Activated T-helper 9 cell treated with anti-CD3 and anti-CD28 coated beads, Interleukin-2, amount 50 U/mL, for 16 hours (primary cell): ENCODE measurements around the gene PAOX.
A peak's percentile ranks its signal among the peaks of the same experiment; 100 is the strongest.
"Not testable (repeated sequence)": the region's sequence is repeated elsewhere in the genome, so short reads cannot be mapped to it uniquely, and the experiment has no call there.

Source experiments
- DNase-seq: peaks from one replicate; pipeline ENCODE4 v3.0.0-alpha.2; 2020; ENCODE audit warnings: low read depth

PAOX gene

DNA sequence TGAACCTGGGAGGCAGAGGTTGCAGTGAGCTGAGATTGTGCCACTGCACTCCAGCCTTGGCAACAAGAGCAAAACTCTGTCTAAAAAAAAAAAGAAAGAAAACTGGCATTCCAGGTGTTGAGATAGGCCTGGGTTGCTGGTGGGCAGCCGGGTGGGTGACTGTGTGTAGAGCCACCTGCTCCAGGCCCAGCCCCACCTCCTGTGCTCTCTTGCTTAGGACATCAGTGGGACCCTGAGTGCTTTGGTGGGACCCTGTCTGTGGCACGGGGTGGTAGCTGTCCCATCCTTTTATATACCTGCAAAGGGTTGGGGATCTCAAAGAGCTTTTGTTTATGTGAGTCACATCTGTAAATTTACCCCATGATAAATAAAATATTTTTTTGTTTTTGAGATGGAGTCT lies 6.2 kb downstream of the PAOX start:
- no peak for DNase-seq

DNA sequence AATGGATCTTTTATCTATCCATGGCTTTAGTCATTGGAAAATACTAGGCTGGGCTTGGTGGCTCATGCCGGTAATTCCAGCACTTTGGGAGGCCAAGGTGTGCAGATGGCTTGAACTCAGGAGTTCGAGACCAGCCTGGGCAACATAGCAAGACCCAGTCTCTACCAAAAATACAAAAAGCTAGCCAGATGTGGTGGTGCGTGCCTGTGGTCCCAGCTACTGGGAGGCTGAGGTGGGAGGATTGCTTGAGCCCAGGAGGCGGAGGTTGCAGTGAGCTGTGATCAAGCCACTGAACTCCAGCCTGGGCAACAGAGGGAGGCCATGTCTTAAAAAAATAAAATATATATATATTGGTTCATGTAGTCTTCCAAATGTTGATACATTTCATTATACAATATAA lies 7.9 kb downstream of the PAOX start:
- not testable (repeated sequence) for DNase-seq

DNA sequence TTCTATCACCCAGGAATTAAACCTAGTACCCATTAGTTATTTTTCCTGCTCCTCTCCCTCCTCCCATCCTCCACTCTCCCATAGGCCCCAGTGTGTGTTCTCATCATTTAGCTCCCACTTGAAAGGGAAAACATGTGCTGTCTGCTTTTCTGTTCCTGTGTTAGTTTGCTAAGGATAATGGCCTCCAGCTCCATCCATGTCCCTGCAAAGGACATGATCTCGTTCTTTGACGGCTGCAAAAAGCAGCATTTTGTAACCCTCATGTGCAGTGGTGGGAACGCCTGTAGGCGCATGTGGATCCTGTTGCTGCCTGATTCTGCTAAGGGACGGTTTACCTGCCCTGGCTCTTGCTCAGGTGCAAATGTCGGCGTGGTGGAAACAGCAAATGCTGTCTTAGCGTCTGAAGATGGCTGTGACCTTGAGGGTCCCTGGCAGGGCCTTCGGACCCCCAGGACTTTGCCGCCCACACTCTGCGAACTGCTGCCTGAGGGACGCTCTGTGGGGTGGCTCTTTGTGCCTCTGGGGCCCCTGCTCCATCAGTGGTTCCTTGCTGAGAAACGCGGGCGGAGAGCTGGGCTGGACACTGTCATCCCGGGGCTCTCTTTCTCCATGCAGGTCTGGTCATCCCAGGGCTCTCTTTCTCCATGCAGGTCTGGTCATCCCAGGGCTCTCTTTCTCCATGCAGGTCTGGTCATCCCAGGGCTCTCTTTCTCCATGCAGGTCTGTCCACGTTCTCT lies 9.3 kb downstream of the PAOX start:
- DNase-seq: no peak

DNA sequence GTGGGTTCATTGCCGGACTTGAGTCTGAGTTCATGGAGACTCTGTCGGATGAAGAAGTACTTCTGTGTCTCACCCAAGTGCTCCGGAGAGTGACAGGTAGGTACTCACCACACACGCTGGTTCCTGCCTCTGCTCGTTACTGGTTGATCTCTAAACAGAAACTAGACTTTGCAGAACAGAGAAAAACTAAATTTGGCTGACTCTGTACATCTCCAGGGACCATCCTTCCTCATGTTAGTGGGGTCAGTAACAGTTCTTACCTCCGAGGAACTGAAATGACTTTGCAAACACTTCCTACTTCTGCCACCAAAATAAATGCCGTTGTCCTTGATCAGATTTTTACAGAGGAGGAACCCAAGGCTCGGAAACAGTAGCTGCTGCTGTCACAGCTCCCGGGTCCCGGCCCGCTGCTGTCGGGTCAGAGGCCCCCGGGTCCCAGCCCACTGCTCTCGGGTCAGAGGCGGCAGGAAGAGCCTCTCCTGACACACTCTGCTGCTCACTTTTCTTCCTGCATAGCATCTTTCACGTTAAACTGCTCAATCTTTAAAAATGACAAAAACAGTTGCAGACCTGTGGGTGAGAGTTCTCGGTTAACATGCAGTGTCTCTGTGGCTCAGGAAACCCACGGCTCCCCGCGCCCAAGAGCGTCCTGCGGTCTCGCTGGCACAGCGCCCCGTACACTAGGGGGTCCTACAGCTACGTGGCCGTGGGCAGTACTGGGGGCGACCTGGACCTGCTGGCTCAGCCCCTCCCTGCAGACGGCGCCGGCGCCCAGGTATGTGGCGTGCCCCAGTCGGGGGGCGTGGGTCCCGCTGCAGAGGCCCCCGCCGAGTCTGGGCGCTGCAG lies 10.1 kb downstream of the PAOX start:
- DNase-seq: no peak

DNA sequence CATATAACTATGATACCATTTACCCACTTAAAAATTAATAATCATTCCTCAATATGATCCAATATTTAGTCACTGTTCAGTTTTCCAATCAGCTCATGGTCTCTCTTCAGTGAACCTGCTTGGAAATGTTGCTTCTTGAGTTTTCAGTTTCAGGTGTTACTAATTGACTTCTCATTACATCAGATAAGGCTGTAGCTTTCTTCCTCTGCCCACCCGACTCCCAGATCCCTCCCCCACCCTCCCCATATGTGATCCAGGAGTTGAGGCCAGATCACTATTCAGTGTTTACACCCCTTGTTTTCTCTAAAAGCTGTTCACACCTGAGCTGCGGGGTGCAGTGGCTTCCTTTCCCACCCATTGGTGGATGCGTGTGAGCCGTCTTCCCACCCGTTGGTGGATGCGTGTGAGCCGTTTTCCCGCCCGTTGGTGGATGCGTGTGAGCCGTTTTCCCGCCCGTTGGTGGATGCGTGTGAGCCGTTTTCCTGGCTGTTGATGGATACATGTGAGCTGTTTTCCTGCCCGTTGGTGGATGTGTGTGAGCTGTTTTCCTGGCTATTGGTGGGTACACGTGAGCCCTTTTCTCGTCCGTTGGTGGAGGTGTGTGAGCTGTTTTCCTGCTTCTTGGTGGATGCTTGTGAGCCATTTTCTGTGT lies 11.7 kb downstream of the PAOX start:
- DNase-seq: no peak

DNA sequence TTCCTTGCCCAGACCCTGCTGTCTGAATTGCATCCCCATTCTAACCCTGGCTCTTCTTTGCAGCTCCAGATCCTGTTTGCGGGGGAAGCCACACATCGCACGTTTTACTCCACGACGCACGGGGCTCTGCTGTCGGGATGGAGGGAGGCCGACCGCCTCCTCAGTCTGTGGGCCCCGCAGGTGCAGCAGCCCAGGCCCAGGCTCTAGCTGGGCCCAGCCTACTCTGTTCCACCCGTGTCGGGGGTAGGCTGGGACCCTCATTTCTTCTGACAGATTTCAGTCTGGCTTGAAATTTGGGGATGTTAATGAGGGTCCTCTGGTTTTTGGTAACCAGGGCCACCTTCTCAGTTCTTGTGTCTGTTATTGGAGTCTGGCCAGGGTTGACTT lies 12.2 kb downstream of the PAOX start:
- no peak for DNase-seq

DNA sequence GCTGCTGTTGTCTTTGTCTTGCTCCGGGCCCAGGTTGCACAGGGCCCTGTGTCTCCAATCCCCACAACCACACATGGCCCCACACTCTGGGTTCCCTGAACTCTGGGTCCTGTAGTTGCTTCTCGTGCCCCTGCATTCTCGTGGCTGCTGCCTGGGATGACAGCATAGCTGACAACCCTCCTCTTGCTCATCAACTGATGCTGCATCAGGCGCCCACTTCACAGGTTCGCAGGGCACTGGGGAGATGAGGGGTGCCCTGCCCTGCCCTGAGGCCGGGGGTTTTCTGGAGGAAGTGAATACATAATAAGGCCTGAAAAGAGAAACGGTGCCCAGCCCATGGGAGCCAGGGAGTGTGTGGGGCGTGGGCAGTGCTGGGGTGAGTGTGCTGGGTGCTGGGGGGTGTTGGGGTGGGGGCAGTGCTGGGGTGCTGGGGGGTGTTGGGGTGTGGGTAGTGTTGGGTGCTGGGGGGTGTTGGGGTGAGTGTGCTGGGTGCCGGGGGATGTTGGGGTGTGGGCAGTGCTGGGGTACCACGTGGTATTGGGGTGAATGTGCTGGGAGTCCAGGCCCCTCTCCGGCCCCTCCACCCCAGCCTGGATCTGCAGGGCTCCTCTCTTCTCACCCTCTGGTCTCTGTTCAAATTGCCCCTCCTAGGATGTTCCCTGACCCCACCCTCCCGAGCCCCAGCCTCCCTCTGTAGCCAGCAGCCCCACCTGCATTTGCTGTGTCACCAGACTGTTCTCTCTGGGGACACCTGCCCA lies 12.9 kb downstream of the PAOX start:
- DNase-seq: no peak

DNA sequence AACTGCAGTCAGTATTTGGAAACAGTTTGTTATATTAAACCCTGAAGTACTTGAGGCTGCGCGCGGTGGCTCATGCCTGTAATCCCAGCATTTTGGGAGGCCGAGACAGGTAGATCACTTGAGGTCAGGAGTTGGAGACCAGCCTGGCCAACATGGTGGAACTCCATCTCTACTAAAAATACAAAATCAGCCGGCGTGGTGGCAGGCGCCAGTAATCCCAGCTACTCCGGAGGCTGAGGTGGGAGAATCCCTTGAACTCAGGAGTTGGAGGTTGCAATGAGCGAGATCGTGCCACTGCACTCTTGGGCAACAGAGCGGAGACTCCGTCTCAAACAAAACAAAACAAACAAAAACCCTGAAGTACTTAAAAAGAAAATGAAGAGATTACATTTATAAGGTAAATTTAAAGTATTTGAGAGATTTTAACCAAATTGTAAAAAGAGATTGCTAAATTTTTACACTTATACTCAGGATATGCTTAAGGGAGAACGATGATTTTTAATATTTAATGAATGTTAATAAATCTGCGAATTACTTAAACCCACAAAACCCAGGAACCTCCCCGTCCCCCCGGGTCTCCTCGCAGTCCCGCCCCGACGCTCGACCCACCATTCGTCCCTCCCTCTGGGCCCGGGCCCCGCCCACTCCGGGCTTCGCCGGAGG lies 14.5 kb downstream of the PAOX start:
- DNase-seq: no peak

DNA sequence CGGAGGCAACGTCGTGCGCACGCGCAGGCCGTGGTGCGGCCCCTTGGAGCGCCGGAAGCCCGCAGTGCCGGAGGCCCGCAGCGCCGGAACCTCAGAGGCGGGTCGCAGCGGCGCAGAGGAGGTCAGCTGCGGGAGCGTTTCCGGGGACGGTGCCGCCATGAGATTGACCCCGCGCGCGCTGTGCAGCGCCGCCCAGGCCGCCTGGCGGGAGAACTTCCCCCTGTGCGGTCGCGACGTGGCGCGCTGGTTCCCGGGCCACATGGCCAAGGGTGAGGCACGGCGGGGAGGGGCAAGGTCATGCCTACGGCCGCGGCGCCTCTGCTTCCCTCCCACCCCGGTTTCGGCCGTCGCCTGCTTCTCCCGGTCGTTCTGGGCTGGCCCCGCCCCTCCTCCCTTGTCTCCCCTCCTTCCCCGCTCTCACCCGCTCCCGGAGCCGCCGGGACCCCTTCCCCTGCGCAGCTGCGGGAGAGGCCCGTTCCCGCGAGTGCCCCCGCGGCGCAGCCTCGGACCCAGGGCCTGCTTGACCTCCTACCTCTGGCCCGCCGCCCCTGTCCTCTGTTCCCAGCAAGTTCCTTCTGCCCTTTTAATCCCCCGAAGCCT lies 15.1 kb downstream of the PAOX start, which contains the start of gene MTG1:
TSS of gene MTG1 (plus strand) at position 94 of the 600 bp plus-strand sequence. CDS start at position 158, 64 bp downstream.
- peak; percentile 92 for DNase-seq

DNA sequence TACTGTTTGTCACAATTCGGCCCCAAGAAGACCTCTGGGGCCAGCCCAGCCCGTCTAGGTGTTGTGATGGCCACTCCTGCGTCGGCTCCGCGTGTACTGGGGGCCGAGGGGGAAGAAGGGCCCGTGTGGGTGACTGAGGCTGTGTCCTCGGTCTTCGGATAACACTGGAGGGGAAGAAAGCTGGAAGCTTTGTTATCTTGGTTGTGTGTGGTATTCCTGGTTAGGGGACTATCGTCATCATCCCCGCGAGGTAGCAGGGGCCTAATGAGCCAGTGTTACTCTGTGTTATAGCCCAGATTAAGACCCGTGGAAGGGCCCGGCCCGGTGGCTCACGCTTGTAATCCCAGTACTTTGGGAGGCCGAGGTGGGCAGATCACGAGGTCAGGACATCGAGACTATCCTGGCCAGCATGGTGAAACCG lies 15.7 kb downstream of the PAOX start:
- DNase-seq: no peak

DNA sequence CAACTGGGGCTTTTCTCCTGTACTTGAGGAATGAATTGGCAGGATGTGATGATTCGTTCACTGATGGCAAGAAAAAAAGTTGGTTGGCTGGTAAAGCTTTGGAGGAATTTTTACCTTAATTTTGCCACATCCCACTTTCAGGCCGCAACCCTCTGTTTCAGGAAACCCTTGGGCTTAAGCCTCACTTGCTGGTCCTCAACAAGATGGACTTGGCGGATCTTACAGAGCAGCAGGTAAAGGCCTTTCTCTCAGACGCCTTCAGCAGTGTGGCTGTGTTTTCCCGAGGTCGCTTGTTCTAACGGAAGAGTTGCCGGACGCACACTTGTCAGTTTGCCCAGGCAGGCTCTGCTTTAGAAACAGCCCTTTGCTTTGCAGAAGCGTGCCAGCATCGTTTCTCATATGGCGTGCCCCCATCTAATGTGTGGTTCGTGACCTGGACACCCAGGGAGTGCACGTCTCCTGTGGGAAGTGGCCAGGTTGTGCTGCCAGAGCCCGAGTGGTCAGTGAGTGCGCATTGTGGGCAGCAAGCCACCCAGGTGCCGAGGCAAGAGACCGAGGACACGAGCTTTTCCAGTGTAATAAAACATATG lies 17.1 kb downstream of the PAOX start:
- no peak for DNase-seq

DNA sequence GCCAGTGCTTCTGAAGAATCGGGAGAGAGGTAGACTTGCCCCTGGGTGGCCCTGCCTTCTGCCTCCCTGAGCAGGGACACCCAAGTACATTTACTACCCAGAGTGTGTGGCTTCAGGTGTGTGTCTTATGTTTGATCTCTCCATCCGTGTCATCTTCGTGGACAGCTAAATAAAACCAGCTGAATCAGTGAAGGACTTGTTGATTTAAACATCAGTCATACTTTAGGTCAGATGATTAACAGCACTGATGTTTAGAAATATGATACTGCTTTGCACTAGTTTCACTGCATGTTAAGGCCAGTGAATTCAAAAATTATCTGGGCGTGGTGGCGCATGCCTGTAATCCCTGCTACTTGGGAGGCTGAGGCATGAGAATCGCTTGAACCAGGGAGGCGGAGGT lies 18.9 kb downstream of the PAOX start:
- DNase-seq: no peak

DNA sequence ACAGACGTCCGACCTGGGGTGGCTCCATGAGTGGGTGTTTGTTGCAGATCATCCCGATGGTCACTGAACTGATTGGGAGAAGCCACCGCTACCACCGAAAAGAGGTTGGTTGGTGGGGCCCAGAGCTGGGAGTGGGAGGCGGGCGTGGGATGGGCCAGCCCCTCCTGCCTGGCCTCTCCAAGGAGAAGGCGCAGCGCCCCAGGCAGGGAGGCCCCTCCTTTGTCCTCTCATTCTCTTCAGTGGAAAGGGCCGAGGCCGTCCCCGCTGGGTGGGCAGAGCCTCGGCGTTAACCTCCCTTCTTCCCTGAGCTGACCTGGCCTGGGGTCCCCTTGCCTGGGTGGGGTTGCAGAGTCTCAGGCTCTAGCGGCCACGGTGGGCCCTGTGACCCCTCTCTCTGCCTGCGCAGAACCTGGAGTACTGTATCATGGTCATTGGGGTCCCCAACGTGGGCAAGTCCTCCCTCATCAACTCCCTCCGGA lies 20.1 kb downstream of the PAOX start:
- no peak for DNase-seq

DNA sequence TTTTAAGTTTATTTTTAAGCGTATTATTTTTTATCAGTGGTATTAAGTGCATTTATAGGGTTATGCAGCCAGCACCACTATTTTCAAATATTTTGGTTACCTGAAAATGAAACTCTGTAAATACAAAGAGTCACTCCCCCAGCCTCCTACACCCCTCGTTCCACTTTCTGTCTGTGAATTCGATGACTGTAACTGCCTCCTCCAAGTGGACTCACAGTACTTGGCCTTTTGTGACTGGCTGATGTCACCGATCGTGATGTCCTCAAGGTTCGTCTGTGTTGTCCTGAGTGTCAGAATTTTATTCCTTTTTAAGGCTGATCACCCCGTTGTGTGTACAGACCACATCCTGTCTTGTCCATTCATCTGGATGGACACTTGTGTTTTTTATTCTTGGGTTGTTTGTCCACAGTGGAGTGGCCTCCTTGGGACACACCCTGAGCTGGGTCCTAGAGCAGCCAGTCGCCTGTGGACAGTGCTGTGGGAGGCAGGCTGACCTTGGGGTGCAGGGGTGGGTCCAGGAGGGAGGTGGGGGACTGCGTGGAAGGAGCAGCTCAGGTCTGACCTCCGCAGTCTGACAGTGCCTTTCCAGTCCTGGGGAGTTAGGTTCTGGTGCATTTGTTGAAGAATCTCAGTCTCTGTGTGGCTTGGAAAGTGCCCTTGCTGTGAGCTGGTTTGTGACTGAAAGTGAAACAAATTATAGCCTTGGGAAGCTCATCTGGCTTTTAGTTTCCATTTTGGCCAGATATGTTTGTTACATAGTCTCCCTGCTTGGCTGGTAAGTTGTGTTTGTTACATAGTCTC lies 21.8 kb downstream of the PAOX start:
- no peak for DNase-seq

DNA sequence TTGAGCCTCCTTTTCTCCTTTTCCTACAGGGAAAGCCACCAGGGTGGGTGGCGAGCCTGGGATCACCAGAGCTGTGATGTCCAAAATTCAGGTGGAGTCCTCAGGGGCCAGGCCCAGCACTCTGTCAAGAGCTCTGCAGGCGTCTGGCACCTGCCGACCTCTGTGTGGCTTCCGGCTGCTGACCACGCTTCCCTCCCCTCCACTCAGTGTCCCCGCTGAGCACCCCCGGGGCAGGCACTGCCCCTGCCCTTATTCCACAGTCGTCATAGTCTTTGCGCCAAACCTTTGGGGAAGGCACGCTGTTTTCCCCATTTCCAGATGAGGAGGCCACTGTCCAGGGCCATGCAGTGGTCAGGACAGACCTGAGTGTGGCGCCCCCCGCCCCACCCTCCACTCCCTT lies 22.4 kb downstream of the PAOX start:
- DNase-seq: no peak

DNA sequence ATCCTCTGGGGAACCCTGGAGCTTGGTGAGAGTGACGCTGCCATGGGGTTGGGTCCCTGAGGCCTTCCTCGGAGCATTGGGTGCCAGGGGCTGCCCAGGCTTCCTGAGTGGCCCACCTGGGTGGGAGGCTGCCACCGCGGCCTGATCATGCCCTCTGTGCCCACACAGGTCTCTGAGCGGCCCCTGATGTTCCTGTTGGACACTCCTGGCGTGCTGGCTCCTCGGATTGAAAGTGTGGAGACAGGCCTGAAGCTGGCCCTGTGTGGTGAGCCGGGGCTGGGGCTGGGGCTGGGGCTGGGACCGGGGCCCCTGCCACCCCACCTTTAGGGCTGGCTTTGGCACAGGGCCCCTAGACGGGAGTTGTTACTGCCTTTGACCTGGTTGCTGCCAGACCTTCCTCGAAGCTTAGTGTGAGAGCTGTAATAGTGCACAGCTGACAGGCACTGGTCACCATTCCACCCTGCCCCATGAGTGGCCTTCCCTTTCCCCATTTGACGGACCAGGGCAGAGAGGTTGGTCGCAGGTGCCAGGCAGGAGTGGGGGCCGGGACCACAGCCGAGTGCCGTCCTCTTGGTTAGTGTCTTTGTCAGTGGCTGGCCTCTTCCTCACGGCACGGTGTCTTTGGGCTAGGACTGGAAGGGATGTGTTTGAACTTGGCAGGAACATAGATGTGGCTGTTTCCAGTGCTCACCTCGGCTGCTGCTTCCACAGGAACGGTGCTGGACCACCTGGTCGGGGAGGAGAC lies 23.1 kb downstream of the PAOX start:
- DNase-seq: no peak

DNA sequence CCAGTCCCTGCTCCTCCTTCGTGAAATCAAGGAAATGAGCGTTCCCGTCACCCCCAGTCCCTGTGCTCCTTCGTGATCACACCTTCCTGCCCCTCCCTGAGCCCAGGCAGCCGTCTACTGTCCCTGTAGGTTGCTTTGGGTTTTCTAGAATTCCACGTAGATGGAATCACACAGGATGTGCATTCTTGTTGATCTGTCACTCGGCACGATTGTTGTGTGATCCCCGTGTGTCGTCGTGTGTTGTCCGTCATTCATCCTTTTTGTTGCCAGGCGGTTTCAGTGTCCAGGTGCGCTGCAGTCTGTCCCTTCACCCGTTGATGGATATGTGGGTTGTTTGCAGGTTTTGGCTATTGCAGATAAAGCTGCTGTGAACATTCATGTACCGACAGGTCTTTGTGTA lies 24.3 kb downstream of the PAOX start:
- no peak for DNase-seq

DNA sequence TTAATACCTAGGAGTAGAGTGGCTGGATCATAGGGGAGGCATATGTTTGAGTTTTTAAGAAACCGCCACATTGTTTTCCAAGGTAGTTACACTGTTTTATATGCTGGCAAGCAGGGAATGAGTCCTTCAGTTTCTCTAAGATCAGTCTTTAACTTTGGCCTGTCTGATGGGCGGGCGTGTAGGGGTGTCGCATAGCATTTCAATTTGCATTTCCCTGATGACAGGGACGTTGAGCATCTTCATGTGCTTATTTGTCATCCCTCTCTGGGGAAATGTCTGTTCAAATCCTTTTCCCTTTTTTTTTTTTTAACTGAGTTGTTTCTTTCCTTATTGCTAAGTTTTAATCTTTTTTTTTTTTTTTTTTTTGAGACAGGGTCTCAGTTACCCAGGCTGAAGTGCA lies 24.7 kb downstream of the PAOX start:
- DNase-seq: no peak

DNA sequence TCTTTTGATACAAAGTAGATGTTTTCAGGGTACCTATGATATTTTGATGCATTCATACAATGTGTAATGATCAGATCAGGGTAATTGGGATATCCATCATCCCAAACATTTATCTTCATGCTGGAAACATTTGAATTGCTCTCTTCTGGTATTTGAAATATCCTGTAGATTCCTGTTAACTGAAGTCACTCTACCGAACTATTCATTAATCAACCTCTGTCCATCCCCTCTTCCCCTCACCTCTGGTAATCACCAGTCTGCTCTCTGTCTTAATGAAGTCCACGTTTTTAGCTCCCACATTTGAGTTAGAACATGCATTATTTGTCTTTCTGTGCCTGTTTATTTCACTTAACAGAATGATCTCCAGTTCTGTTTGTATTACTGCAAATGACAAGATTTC lies 26.2 kb downstream of the PAOX start:
- no peak for DNase-seq
